B cell (primary cell): ENCODE results near the gene CEP131. TPM values are rescaled to one million over a fixed set of nuclear protein-coding genes. Genes with fewer than 3 reads are reported as not detected.

Experiments
- ATAC-seq: fragments of 200-7000 bp; cut with Tn5 transposase; one replicate; pipeline ENCODE4 v1.10.0; 2021; ENCODE audit warnings: low read depth, mild to moderate bottlenecking, moderate number of reproducible peaks, moderate library complexity
- CTCF ChIA-PET: fragments of 350-600 bp; sonication (Branson Sonifier 250); formaldehyde crosslinking; loops from one replicate; lab custom pipeline; 2021; ENCODE audit warnings: antibody characterized with exemption, inconsistent platforms; lab: Charles Lee
- POLR2A ChIA-PET: fragments of 350-600 bp; sonication (Branson Sonifier 250); formaldehyde crosslinking; loops from one replicate; lab custom pipeline; 2021; ENCODE audit warnings: antibody characterized with exemption; lab: Charles Lee
- DNase-seq: peaks from one replicate; pipeline ENCODE4 v3.0.0; 2013
- H2AFZ ChIP-seq: 2 replicates; pipeline ENCODE4 v1.6.1; 2012; ENCODE audit warnings: mild to moderate bottlenecking, low read depth, low read length; ENCODE audit not compliant: insufficient read depth, poor library complexity, severe bottlenecking
- H3K27ac ChIP-seq, 2 donors: 1 replicate in 1 of 2; 2 replicates in 1 of 2; pipeline ENCODE4 v1.5.1; 2012 to 2013; ENCODE audit warnings: low read length in 2 of 2, mild to moderate bottlenecking in 2 of 2, moderate library complexity in 1 of 2
- H3K27me3 ChIP-seq, 4 experiments: fragments of 200-600 bp in 1 of 4; sonication (generic) in 1 of 4; replicated peaks in 1 of 4; 1 replicate in 2 of 4; 2 replicates in 2 of 4; pipeline versions ENCODE4 v1.6.1 to v1.7.0; 2013 to 2016; ENCODE audit warnings: low read length in 3 of 4, mild to moderate bottlenecking in 2 of 4, mixed read lengths in 1 of 4, moderate library complexity in 1 of 4; ENCODE audit not compliant: insufficient read depth in 4 of 4, control insufficient read depth in 3 of 4; ENCODE audit errors: control extremely low read depth in 1 of 4
- H3K36me3 ChIP-seq, 2 experiments: replicated peaks in 1 of 2; 1 replicate in 1 of 2; 2 replicates in 1 of 2; pipeline versions ENCODE4 v1.6.1 to v1.7.1; 2013; ENCODE audit warnings: low read length in 1 of 2; ENCODE audit not compliant: insufficient read depth in 2 of 2, control insufficient read depth in 1 of 2; ENCODE audit errors: control extremely low read depth in 1 of 2, extremely low read depth in 1 of 2
- H3K4me1 ChIP-seq, 2 donors: fragments of 200-600 bp in 1 of 2; sonication (generic) in 1 of 2; 1 replicate in 1 of 2; 2 replicates in 1 of 2; pipeline versions ENCODE4 v1.5.1 to v1.6.1; 2013 to 2017; ENCODE audit warnings: low read length in 2 of 2; ENCODE audit not compliant: control insufficient read depth in 2 of 2, insufficient read depth in 2 of 2
- H3K4me2 ChIP-seq: replicated peaks from 2 replicates; pipeline ENCODE3; 2012; ENCODE audit warnings: mild to moderate bottlenecking, low read depth, low read length; ENCODE audit not compliant: poor library complexity, severe bottlenecking
- H3K4me3 ChIP-seq, 5 experiments: fragments of 200-600 bp in 1 of 5; sonication (generic) in 1 of 5; 1 replicate in 3 of 5; 2 replicates in 2 of 5; pipeline versions ENCODE4 v1.5.1 to v1.7.0; 2011 to 2016; ENCODE audit warnings: low read length in 4 of 5, mild to moderate bottlenecking in 4 of 5, low read depth in 2 of 5, control low read depth in 1 of 5, moderate library complexity in 1 of 5; ENCODE audit not compliant: insufficient read depth in 1 of 5; ENCODE audit errors: control extremely low read depth in 1 of 5, extremely low read depth in 1 of 5
- H3K79me2 ChIP-seq: fragments of 200-600 bp; sonication (generic); one replicate; pipeline ENCODE4 v1.6.0; 2016; ENCODE audit warnings: low read length; ENCODE audit not compliant: control insufficient read depth, insufficient read depth
- H3K9ac ChIP-seq: fragments of 200-600 bp; sonication (generic); 2 replicates; pipeline ENCODE4 v1.6.1; 2017; ENCODE audit warnings: mild to moderate bottlenecking, low read length, moderate library complexity
- H3K9me3 ChIP-seq, 3 donors: one replicate each; pipeline versions ENCODE4 v1.6.1 to v1.7.1; 2013; ENCODE audit warnings: low read length in 2 of 3; ENCODE audit not compliant: control insufficient read depth in 2 of 3, insufficient read depth in 1 of 3; ENCODE audit errors: control extremely low read depth in 1 of 3
- H4K20me1 ChIP-seq: 2 replicates; pipeline ENCODE4 v1.6.0; 2012; ENCODE audit warnings: mild to moderate bottlenecking, low read length; ENCODE audit not compliant: insufficient read depth, control insufficient read depth, poor library complexity, severe bottlenecking
- H3K27ac Mint-ChIP-seq: one replicate; pipeline ENCODE4 v1.8.0; 2021; ENCODE audit warnings: mixed read lengths
- H3K27me3 Mint-ChIP-seq: one replicate; pipeline ENCODE4 v1.8.0; 2021; ENCODE audit warnings: mixed read lengths
- H3K4me1 Mint-ChIP-seq: one replicate; pipeline ENCODE4 v1.8.0; 2021; ENCODE audit warnings: mixed read lengths
- H3K4me3 Mint-ChIP-seq: one replicate; pipeline ENCODE4 v1.8.0; 2021; ENCODE audit warnings: mixed read lengths
- H3K9me3 Mint-ChIP-seq: one replicate; pipeline ENCODE4 v1.8.0; 2022; ENCODE audit warnings: mixed read lengths; ENCODE audit not compliant: insufficient read depth
- CTCF ChIP-seq: fragments of 200-600 bp; IDR thresholded peaks from one replicate; pipeline ENCODE4 v1.8.0; 2022; ENCODE audit warnings: antibody characterized with exemption, mild to moderate bottlenecking
- EZH2 ChIP-seq: IDR thresholded peaks from 2 replicates; pipeline ENCODE4 v1.6.1; 2012; ENCODE audit warnings: borderline replicate concordance, low read depth, mild to moderate bottlenecking, moderate library complexity, low read length; ENCODE audit not compliant: insufficient read depth, poor library complexity, severe bottlenecking
- WGBS: methylation state at CpG from one replicate; pipeline ENCODE4 v1.1.5; 2013; ENCODE audit warnings: missing lambda C conversion rate; ENCODE audit not compliant: insufficient coverage; 5-methylcytosine and 5-hydroxymethylcytosine counted together
- intact Hi-C: fragments of 100-400 bp; cut with micrococcal nuclease; formaldehyde crosslinking; loops from one replicate; pipeline ENCODE4 v1.10.0; 2022
- polyA plus RNA-seq: library from polyadenylated mRNA; depleted of rRNA; stranded (reverse); fragments of >200 nt; gene quantifications from 2 replicates; pipeline ENCODE4 v1.2.3, GENCODE V29; 2012
- total RNA-seq, 2 donors: library from RNA; stranded (reverse); fragments of 120-200 nt in 1 of 2; gene quantifications; 1 replicate in 1 of 2; 2 replicates in 1 of 2; pipeline versions ENCODE4 v1.2.3 to v1.2.4, GENCODE V29; 2013 to 2022

Gene CEP131
- total and polyA plus RNA-seq, 2 donors (not counting 1 experiment from before 2014, with no cell fraction given) = 18.8 to 25.5 TPM

DNA sequence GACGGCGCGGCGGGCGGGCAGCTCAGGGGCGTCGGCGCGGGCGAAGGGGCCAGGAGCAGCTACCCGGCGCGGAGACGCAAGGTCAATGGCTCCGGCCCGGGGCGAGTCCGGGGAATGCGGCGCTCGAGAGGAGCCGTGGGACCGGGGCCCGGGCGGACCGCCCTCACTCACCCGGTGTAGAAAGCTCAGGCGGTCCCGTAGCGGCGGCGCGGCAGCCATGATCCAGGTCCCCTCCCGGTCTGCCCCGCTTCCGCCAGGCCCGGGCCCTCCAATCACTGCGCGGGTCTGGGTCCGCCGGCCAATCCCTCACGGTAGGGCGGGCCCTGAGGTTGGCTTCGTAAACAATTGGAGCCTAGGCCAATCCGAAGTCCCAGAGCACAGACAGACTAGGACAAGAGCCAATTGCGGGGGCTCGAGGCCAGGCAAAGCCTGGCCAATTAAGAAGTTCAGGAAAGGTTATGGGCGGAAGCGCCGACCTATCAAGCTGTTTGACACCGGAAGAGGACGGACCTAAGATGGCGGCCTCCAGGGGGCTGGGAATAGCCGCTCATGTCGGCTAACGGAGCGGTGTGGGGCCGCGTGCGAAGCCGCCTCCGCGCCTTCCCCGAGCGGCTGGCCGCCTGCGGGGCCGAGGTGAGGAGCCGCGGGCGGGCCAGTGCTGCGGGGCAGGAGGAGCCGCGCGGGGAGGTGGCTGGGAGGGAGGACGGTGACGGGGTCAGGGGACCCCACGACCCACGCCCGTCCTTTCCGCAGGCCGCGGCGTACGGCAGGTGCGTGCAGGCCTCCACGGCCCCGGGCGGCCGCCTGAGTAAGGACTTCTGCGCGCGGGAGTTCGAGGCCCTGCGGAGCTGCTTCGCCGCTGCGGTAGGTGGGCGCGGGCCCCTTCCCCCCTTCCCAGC, 16.3 kb upstream of the CEP131 start, which contains the start of the genes NDUFAF8 and TEPSIN:
TSS of gene NDUFAF8 (plus strand) at position 504 of the 899 bp plus-strand sequence. CDS start at position 550, 46 bp downstream.
TSS of gene TEPSIN (minus strand) at position 241 of the 899 bp plus-strand sequence. CDS start at position 219, 22 bp downstream.
- peaks cover 0 to 23% of the 10 kb centered on the region in 2 experiments for H3K36me3 ChIP-seq
- peak; percentile 95 for ATAC-seq
- H3K79me2 ChIP-seq = peaks cover 75% of the 10 kb centered on the region
- CTCF ChIA-PET = interaction anchor here (0.9 to 5.6 kb wide), 6 partner anchors 14 to 361 kb away, joined by 3 to 43 read pairs (median 3); partner anchors contain the start of gene CEP131
- H3K27ac ChIP-seq = peak within 1 kb of the TSS; percentile 18 to 82
- peak within 1 kb of the TSS; percentile 49 to 90 (median 82) for H3K4me3 ChIP-seq
- intact Hi-C loops = loop anchor here (1.0 kb wide), 5 partner anchors 11 to 824 kb away; partner anchors contain the start of genes CCDC137, ENDOV, OXLD1 and SLC38A10
- peaks cover 44% of the 10 kb centered on the region for H3K4me1 Mint-ChIP-seq
- TF ChIP-seq CTCF = no peak
- no peak for TF ChIP-seq EZH2
- peaks cover 0 to 3% (median 0%) of the 10 kb centered on the region in 3 donors for H3K9me3 ChIP-seq
- H3K27me3 Mint-ChIP-seq = no peaks in the 10 kb centered on the region
- POLR2A ChIA-PET = interaction anchor here (0.5 to 2.4 kb wide), 7 partner anchors 9 to 1394 kb away, joined by 3 to 19 read pairs (median 3); partner anchors contain the start of gene CEP131
- no peaks in the 10 kb centered on the region for H3K9me3 Mint-ChIP-seq
- H3K4me1 ChIP-seq = peaks cover 19 to 29% of the 10 kb centered on the region in 2 donors
- no peaks in the 10 kb centered on the region for H3K27me3 ChIP-seq
- peak within 1 kb of the TSS; percentile 97 for H3K9ac ChIP-seq
- under 1% methylated on average over 94 of the region's 100 CpGs for WGBS
- H3K4me3 Mint-ChIP-seq = peak within 1 kb of the TSS; percentile 93
- H3K27ac Mint-ChIP-seq = peak within 1 kb of the TSS; percentile 91
- H4K20me1 ChIP-seq = peaks cover 73% of the 10 kb centered on the region
- H3K4me2 ChIP-seq = peak within 1 kb of the TSS; percentile 97
- peak within 1 kb of the TSS; percentile 96 for H2AFZ ChIP-seq
- DNase-seq = peak; percentile 98
